Hepatocyte (in vitro differentiated cells): ENCODE measurements around the gene CNNM2. TPM values are rescaled to one million over a fixed set of nuclear protein-coding genes. Genes with fewer than 3 reads are reported as not detected.
A peak's percentile ranks its signal among the peaks of the same experiment; 100 is the strongest.
"Not testable (repeated sequence)": the region's sequence is repeated elsewhere in the genome, so short reads cannot be mapped to it uniquely, and the experiment has no call there.

Experiments
- DNase-seq: peaks from one replicate; pipeline ENCODE4 v3.0.0-alpha.2; 2016; ENCODE audit warnings: low spot score
- H2AFZ ChIP-seq: fragments of 200-600 bp; sonication (generic); 2 replicates; pipeline ENCODE4 v1.6.0; 2016; ENCODE audit warnings: antibody characterized with exemption, mild to moderate bottlenecking
- H3K27ac ChIP-seq: fragments of 200-600 bp; sonication (generic); 2 replicates; pipeline ENCODE4 v1.5.1; 2016; ENCODE audit warnings: mild to moderate bottlenecking
- H3K27me3 ChIP-seq: fragments of 200-600 bp; sonication (generic); 2 replicates; pipeline ENCODE4 v1.6.1; 2016
- H3K36me3 ChIP-seq: fragments of 200-600 bp; sonication (generic); replicated peaks from 2 replicates; pipeline ENCODE4 v1.5.1; 2016; ENCODE audit warnings: low read depth; ENCODE audit not compliant: insufficient read depth
- H3K4me1 ChIP-seq: fragments of 200-600 bp; sonication (generic); 2 replicates; pipeline ENCODE4 v1.5.1; 2016; ENCODE audit warnings: mild to moderate bottlenecking, moderate library complexity; ENCODE audit not compliant: insufficient read depth
- H3K4me2 ChIP-seq: fragments of 200-600 bp; sonication (generic); 2 replicates; pipeline ENCODE4 v1.6.0; 2016
- H3K4me3 ChIP-seq: fragments of 200-600 bp; sonication (generic); 2 replicates; pipeline ENCODE4 v1.5.1; 2016; ENCODE audit warnings: mild to moderate bottlenecking
- H3K79me2 ChIP-seq: fragments of 200-600 bp; sonication (generic); 2 replicates; pipeline ENCODE4 v1.6.0; 2017; ENCODE audit warnings: mild to moderate bottlenecking
- H3K9me2 ChIP-seq: fragments of 200-600 bp; sonication (generic); replicated peaks from 2 replicates; pipeline ENCODE4 v1.6.0; 2017; ENCODE audit warnings: mild to moderate bottlenecking; ENCODE audit not compliant: insufficient read depth
- H3K9me3 ChIP-seq: fragments of 200-600 bp; sonication (generic); 2 replicates; pipeline ENCODE4 v1.5.1; 2016; ENCODE audit warnings: low read depth, mild to moderate bottlenecking
- H4K20me1 ChIP-seq: fragments of 200-600 bp; sonication (generic); 2 replicates; pipeline ENCODE4 v1.6.0; 2016; ENCODE audit warnings: mild to moderate bottlenecking; ENCODE audit not compliant: insufficient read depth, poor library complexity, severe bottlenecking
- CTCF ChIP-seq: fragments of 200-600 bp; sonication (generic); IDR thresholded peaks from 2 replicates; pipeline ENCODE4 v1.5.1; 2016; ENCODE audit warnings: antibody characterized with exemption, mild to moderate bottlenecking; ENCODE audit not compliant: poor library complexity
- EZH2 ChIP-seq: fragments of 200-600 bp; sonication (generic); IDR thresholded peaks from 2 replicates; pipeline ENCODE4 v1.6.1; 2016; ENCODE audit warnings: antibody characterized with exemption, mild to moderate bottlenecking, borderline replicate concordance
- EZH2phosphoT487 ChIP-seq: fragments of 200-600 bp; sonication (generic); IDR thresholded peaks from one replicate; pipeline ENCODE4 v1.6.1; 2018; ENCODE audit warnings: antibody characterized with exemption, mild to moderate bottlenecking, low read depth, moderate library complexity; ENCODE audit not compliant: unreplicated experiment, severe bottlenecking
- WGBS: methylation state at CpG from one replicate; pipeline ENCODE4 v1.1.6; 2016; ENCODE audit warnings: low lambda C conversion rate; ENCODE audit errors: missing lambda C conversion rate; 5-methylcytosine and 5-hydroxymethylcytosine counted together
- polyA plus RNA-seq: library from polyadenylated mRNA; unstranded; fragments of >200 nt; fragmentation: Nextera tagmentation; extraction: Ambion mirVana; gene quantifications from 2 replicates; pipeline ENCODE4 v1.2.1, GENCODE V29; 2016
- total RNA-seq: library from RNA; depleted of rRNA; stranded (reverse); fragments of >200 nt; gene quantifications from 2 replicates; pipeline ENCODE4 v1.2.3, GENCODE V29; 2014

Gene CNNM2
- total and polyA plus RNA-seq, 2 experiments from 2014 or later = 6.8 to 9.8 TPM

- no peak for DNase-seq
- Histone ChIP-seq H3K4me1 (peaks cover 3% of the 10 kb centered on the region), H3K36me3 (no peaks in the 10 kb centered on the region), H3K4me2 (no peak overlapping the region), H3K9me3 (no peaks in the 10 kb centered on the region), H3K27me3 (no peaks in the 10 kb centered on the region), H4K20me1 (no peaks in the 10 kb centered on the region), H3K9me2 (no peaks in the 10 kb centered on the region), H2AFZ (no peak overlapping the region), H3K4me3 (no peak overlapping the region), H3K27ac (no peak overlapping the region), H3K79me2 (no peaks in the 10 kb centered on the region)
- TF ChIP-seq EZH2phosphoT487 (no peak), CTCF (no peak), EZH2 (no peak)
Measured at GRCh38 chr10:102996876-102997275, 78.8 kb downstream of the CNNM2 start.

- no peak overlapping the region for H3K4me3 ChIP-seq
- H3K79me2 ChIP-seq = no peaks in the 10 kb centered on the region
- no peaks in the 10 kb centered on the region for H3K36me3 ChIP-seq
- H3K4me1 ChIP-seq = peaks cover 3% of the 10 kb centered on the region
- peak overlapping the region; percentile 28 for H3K27ac ChIP-seq
- no peak overlapping the region for H2AFZ ChIP-seq
- H4K20me1 ChIP-seq = no peaks in the 10 kb centered on the region
- H3K9me2 ChIP-seq = no peaks in the 10 kb centered on the region
- H3K9me3 ChIP-seq = no peaks in the 10 kb centered on the region
- TF ChIP-seq CTCF (no peak), EZH2 (no peak), EZH2phosphoT487 (no peak)
- no peaks in the 10 kb centered on the region for H3K27me3 ChIP-seq
- WGBS = 19% methylated on average over 1 of the region's 1 CpG
- no peak overlapping the region for H3K4me2 ChIP-seq
- peak; percentile 11 for DNase-seq
Measured at GRCh38 chr10:102997998-102998397, 79.9 kb downstream of the CNNM2 start.

- Histone ChIP-seq H3K9me3 (no peaks in the 10 kb centered on the region), H3K4me2 (no peak overlapping the region), H3K27me3 (no peaks in the 10 kb centered on the region), H3K79me2 (no peaks in the 10 kb centered on the region), H3K36me3 (no peaks in the 10 kb centered on the region), H3K4me3 (no peak overlapping the region), H3K9me2 (no peaks in the 10 kb centered on the region), H2AFZ (no peak overlapping the region), H3K27ac (peak overlapping the region; percentile 28), H3K4me1 (peaks cover 3% of the 10 kb centered on the region), H4K20me1 (no peaks in the 10 kb centered on the region)
- 63% methylated on average over 7 of the region's 7 CpGs for WGBS
- TF ChIP-seq EZH2phosphoT487 (no peak), EZH2 (no peak)
- DNase-seq = no peak
Measured at GRCh38 chr10:102998399-102998907, 80.4 kb downstream of the CNNM2 start.

- H4K20me1 ChIP-seq, H3K36me3 ChIP-seq, H3K27ac ChIP-seq, H3K9me3 ChIP-seq, H3K79me2 ChIP-seq, H3K27me3 ChIP-seq, H3K4me2 ChIP-seq, H2AFZ ChIP-seq, DNase-seq, H3K4me3 ChIP-seq, H3K9me2 ChIP-seq, H3K4me1 ChIP-seq: not testable (repeated sequence)
- 96% methylated on average over 7 of the region's 7 CpGs for WGBS
Measured at GRCh38 chr10:103000050-103000449, 82.0 kb downstream of the CNNM2 start.
